GM12872 (cell line): Measurements from ENCODE around the gene MRPS17.

Source experiments
- CTCF ChIP-seq: IDR thresholded peaks from 3 replicates; pipeline ENCODE4 v1.5.1; 2011; ENCODE audit warnings: low read depth, mild to moderate bottlenecking, low read length, moderate library complexity; ENCODE audit not compliant: insufficient read depth

Gene MRPS17

GRCh38 chr7:55946545-55946944, 5.1 kb upstream of the MRPS17 start:
- TF ChIP-seq CTCF, result no peak

GRCh38 chr7:55953707-55954475, 2.2 kb downstream of the MRPS17 start:
- TF ChIP-seq CTCF, result no peak

GRCh38 chr7:55957190-55957589, 5.5 kb downstream of the MRPS17 start:
- TF ChIP-seq CTCF, result no peak

- TF ChIP-seq CTCF, result no peak
Observed at GRCh38 chr7:55962014-55962413, 10.3 kb downstream of the MRPS17 start.

GRCh38 chr7:55963584-55964168, 12.0 kb downstream of the MRPS17 start:
- TF ChIP-seq CTCF, result no peak

- peak; percentile 54; the same call in 1 of the 3 replicates for TF ChIP-seq CTCF
Observed at GRCh38 chr7:55964261-55965099, 12.8 kb downstream of the MRPS17 start, which contains the start of gene NIPSNAP2. Gene NIPSNAP2, plus strand, starts transcription at chr7:55964585. Its CDS starts 25 bp downstream, at chr7:55964610.

- TF ChIP-seq CTCF, result no peak
Observed at GRCh38 chr7:55965100-55965470, 13.4 kb downstream of the MRPS17 start.
